Inflammatory macrophage treated with lipopolysaccharide for 1 hour (primary cell): ENCODE results near the gene MYO15A.

Experiments used
- DNase-seq, 2 donors: peaks; one replicate each; pipeline ENCODE4 v3.0.0-alpha.2; 2020 to 2022

The MYO15A gene

GRCh38 chr17:18225121-18225641 lies 116.6 kb downstream of the MYO15A start, which contains the start of gene LLGL1:
LLGL1 (plus strand) TSS chr17:18225635; CDS start chr17:18225683, 48 bp downstream.
- DNase-seq, result peak; percentile 93 to 95

DNA sequence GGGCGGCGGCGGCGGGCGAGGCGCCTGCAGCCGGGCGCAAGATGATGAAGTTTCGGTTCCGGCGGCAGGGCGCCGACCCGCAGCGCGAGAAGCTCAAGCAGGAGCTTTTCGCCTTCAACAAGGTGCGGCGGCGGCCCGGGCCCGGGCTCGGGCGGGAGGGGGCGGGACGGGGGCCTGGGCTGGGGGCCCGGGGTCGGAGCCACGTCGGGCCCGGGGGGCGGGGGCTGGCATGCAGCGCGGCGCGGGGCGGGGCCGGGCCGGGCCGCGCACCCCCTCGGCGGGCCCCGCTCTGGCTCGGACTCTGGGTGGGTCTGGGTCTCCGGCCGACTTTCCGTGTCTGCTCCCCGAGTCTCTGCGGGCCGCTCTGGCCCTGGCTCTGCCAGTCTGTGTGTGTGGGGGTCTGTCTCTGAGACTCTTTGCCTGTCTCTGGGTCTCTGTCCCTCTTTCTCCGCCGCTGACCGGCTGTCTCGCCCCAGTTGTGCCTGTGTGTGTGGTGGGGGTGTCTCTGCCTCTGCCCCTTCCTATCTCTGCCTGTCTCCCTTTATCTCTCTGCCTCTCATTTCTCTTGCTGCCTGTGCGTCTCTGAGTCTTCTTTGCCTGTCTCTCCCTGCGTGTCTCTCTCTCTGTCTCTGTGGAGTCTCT lies 117.2 kb downstream of the MYO15A start:
- no peak for DNase-seq

- DNase-seq, result peak; percentile 31 to 43
These were observed 117.9 kb downstream of the MYO15A start for GRCh38 chr17:18226284-18226945.

- DNase-seq, result no peak
These were observed 119.1 kb downstream of the MYO15A start for GRCh38 chr17:18227635-18228034.

- DNase-seq, result no peak
These were observed 119.7 kb downstream of the MYO15A start for GRCh38 chr17:18228176-18228682.

DNA sequence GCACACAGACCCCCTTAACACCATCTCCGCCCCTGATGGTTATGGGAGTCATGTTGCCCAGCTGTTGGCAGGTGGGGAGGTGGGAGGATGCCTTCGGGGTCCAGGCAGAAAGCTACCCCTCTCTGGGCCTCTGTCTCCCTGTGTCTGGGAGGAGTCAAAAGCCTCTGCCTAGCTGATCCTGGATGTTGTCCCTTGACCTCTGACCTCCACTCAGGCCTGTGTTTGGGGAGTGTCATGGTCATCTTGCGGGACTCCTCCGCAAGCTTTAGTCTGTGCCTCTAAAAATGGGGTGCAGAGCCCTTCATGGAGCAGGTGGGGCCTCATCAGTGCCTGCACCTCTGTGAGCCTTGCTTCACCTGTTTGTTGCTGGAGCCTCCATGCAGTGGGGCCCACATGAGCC lies 120.7 kb downstream of the MYO15A start:
- DNase-seq, result no peak
